Loucy (cell line): ENCODE results near the gene UQCR10.

Source experiments
- H2AFZ ChIP-seq: fragments of 200-600 bp; sonication (generic); 2 replicates; pipeline ENCODE4 v1.6.0; 2016; ENCODE audit warnings: antibody characterized with exemption, mild to moderate bottlenecking, low read length, moderate library complexity
- H3F3A ChIP-seq: fragments of 200-600 bp; 2 replicates; pipeline ENCODE4 v1.6.0; 2016; ENCODE audit warnings: antibody characterized with exemption, low read depth, mild to moderate bottlenecking
- H3K27me3 ChIP-seq: fragments of 200-600 bp; sonication (generic); 2 replicates; pipeline ENCODE4 v1.6.1; 2014; ENCODE audit warnings: low read length, mild to moderate bottlenecking; ENCODE audit not compliant: insufficient read depth, poor library complexity, severe bottlenecking
- H3K36me3 ChIP-seq: fragments of 200-600 bp; sonication (generic); 2 replicates; pipeline ENCODE4 v1.6.1; 2016; ENCODE audit warnings: low read length; ENCODE audit not compliant: insufficient read depth
- H3K4me1 ChIP-seq: fragments of 200-600 bp; sonication (generic); 2 replicates; pipeline ENCODE4 v1.5.1; 2014; ENCODE audit warnings: low read length, mild to moderate bottlenecking; ENCODE audit not compliant: insufficient read depth, poor library complexity, severe bottlenecking
- H3K4me2 ChIP-seq: fragments of 200-600 bp; sonication (generic); 2 replicates; pipeline ENCODE4 v1.6.0; 2014; ENCODE audit warnings: antibody characterized with exemption, low read length, low read depth, mild to moderate bottlenecking; ENCODE audit not compliant: poor library complexity, severe bottlenecking
- H3K4me3 ChIP-seq: fragments of 200-600 bp; sonication (generic); 2 replicates; pipeline ENCODE4 v1.5.1; 2014; ENCODE audit warnings: low read length, mild to moderate bottlenecking, mixed read lengths; ENCODE audit not compliant: poor library complexity, severe bottlenecking
- H3K79me2 ChIP-seq: fragments of 200-600 bp; sonication (generic); 2 replicates; pipeline ENCODE4 v1.6.1; 2014; ENCODE audit warnings: low read length; ENCODE audit not compliant: insufficient read depth
- H3K9ac ChIP-seq: fragments of 200-600 bp; sonication (generic); 2 replicates; pipeline ENCODE4 v1.6.0; 2014; ENCODE audit warnings: mild to moderate bottlenecking, low read depth, low read length, moderate library complexity; ENCODE audit not compliant: poor library complexity, severe bottlenecking
- H3K9me2 ChIP-seq: fragments of 200-600 bp; sonication (generic); replicated peaks from 2 replicates; pipeline ENCODE4 v1.6.1; 2016; ENCODE audit warnings: low read depth, low read length, mixed read lengths
- H3K9me3 ChIP-seq: fragments of 200-600 bp; sonication (generic); 2 replicates; pipeline ENCODE4 v1.6.1; 2014; ENCODE audit warnings: mild to moderate bottlenecking, antibody characterized with exemption, low read length, low read depth; ENCODE audit not compliant: insufficient read depth
- H4K20me1 ChIP-seq: fragments of 200-600 bp; sonication (generic); 2 replicates; pipeline ENCODE4 v1.6.0; 2014; ENCODE audit warnings: antibody characterized with exemption, low read length, mild to moderate bottlenecking; ENCODE audit not compliant: insufficient read depth, poor library complexity, severe bottlenecking
- CTCF ChIP-seq: fragments of 200-600 bp; sonication (generic); conservative IDR thresholded peaks from 2 replicates; pipeline ENCODE4 v1.5.1; 2014; ENCODE audit warnings: mild to moderate bottlenecking, antibody characterized with exemption, low read length
- EZH2phosphoT487 ChIP-seq: fragments of 200-600 bp; IDR thresholded peaks from 2 replicates; pipeline ENCODE4 v1.6.1; 2018; ENCODE audit warnings: antibody characterized with exemption, mild to moderate bottlenecking, moderate library complexity, borderline replicate concordance

The UQCR10 gene

GRCh38 chr22:29816980-29817379 is 49.8 kb downstream of the UQCR10 start:
- Histone ChIP-seq H3K79me2 (no peaks in the 10 kb centered on the region), H3K36me3 (peaks cover 46% of the 10 kb centered on the region; the same call in 1 of the 2 replicates), H3K4me1 (no peaks in the 10 kb centered on the region), H3K9me2 (no peaks in the 10 kb centered on the region), H4K20me1 (no peaks in the 10 kb centered on the region), H3K9me3 (no peaks in the 10 kb centered on the region), H2AFZ (no peak overlapping the region), H3K4me2 (no peak overlapping the region), H3K9ac (no peak overlapping the region), H3K4me3 (no peak overlapping the region), H3K27me3 (no peaks in the 10 kb centered on the region), H3F3A (no peaks in the 10 kb centered on the region)
- TF ChIP-seq EZH2phosphoT487, result no peak
- TF ChIP-seq CTCF, result no peak

- Histone ChIP-seq H3K4me2 (no peak overlapping the region), H3K9me2 (no peaks in the 10 kb centered on the region), H3K36me3 (peaks cover 43% of the 10 kb centered on the region; the same call in 1 of the 2 replicates), H3K79me2 (no peaks in the 10 kb centered on the region), H4K20me1 (no peaks in the 10 kb centered on the region), H3K4me1 (no peaks in the 10 kb centered on the region), H3K4me3 (no peak overlapping the region), H3F3A (no peaks in the 10 kb centered on the region), H3K27me3 (no peaks in the 10 kb centered on the region), H2AFZ (no peak overlapping the region), H3K9me3 (no peaks in the 10 kb centered on the region), H3K9ac (no peak overlapping the region)
- TF ChIP-seq EZH2phosphoT487 (no peak), CTCF (no peak)
Observed at GRCh38 chr22:29817724-29818123, 50.6 kb downstream of the UQCR10 start.

- Histone ChIP-seq H3K4me2 (no peak overlapping the region), H3K4me1 (no peaks in the 10 kb centered on the region), H3K9me3 (no peaks in the 10 kb centered on the region), H3K27me3 (no peaks in the 10 kb centered on the region), H3K9me2 (no peaks in the 10 kb centered on the region), H3K36me3 (peaks cover 34% of the 10 kb centered on the region; the same call in 1 of the 2 replicates), H3K79me2 (no peaks in the 10 kb centered on the region), H4K20me1 (no peaks in the 10 kb centered on the region), H3K4me3 (no peak overlapping the region), H2AFZ (no peak overlapping the region), H3F3A (no peaks in the 10 kb centered on the region), H3K9ac (no peak overlapping the region)
- TF ChIP-seq CTCF, result no peak
- no peak for TF ChIP-seq EZH2phosphoT487
Observed at GRCh38 chr22:29819501-29819900, 52.3 kb downstream of the UQCR10 start.
